ENCODE measurements around the gene SEM1.
"Not testable (repeated sequence)": the region's sequence is repeated elsewhere in the genome, so short reads cannot be mapped to it uniquely, and the experiment has no call there.

SEM1 gene

GRCh38 chr7:96707901-96708774 lies 1.5 kb downstream of the SEM1 start:
- DNase-seq (ENCODE audit: low read depth in 1 of 2, low spot score in 1 of 2) = no peak

GRCh38 chr7:96701258-96701657 lies 8.4 kb downstream of the SEM1 start:
- no peak for DNase-seq (ENCODE audit: low read depth in 1 of 2, low spot score in 1 of 2)

- no peak for DNase-seq (ENCODE audit: low read depth in 1 of 2, low spot score in 1 of 2)
Observed at GRCh38 chr7:96700516-96700915, 9.1 kb downstream of the SEM1 start.

GRCh38 chr7:96699219-96699871 lies 10.3 kb downstream of the SEM1 start:
- DNase-seq (ENCODE audit: low read depth in 1 of 2, low spot score in 1 of 2) = no peak

- not testable (repeated sequence) for DNase-seq (ENCODE audit: low read depth in 1 of 2, low spot score in 1 of 2)
Observed at GRCh38 chr7:96698449-96698848, 11.2 kb downstream of the SEM1 start.

GRCh38 chr7:96697822-96698221 lies 11.8 kb downstream of the SEM1 start:
- no peak for DNase-seq (ENCODE audit: low read depth in 1 of 2, low spot score in 1 of 2)

- no peak for DNase-seq (ENCODE audit: low read depth in 1 of 2, low spot score in 1 of 2)
Observed at GRCh38 chr7:96695581-96695980, 14.1 kb downstream of the SEM1 start.

GRCh38 chr7:96694082-96694481 lies 15.6 kb downstream of the SEM1 start:
- DNase-seq (ENCODE audit: low read depth in 1 of 2, low spot score in 1 of 2) = no peak

- DNase-seq (ENCODE audit: low read depth in 1 of 2, low spot score in 1 of 2) = no peak
Observed at GRCh38 chr7:96691702-96692101, 17.9 kb downstream of the SEM1 start.

- no peak for DNase-seq (ENCODE audit: low read depth in 1 of 2, low spot score in 1 of 2)
Observed at GRCh38 chr7:96689414-96689813, 20.2 kb downstream of the SEM1 start.

GRCh38 chr7:96686305-96686704 lies 23.3 kb downstream of the SEM1 start:
- DNase-seq (ENCODE audit: low read depth in 1 of 2, low spot score in 1 of 2) = no peak

GRCh38 chr7:96685755-96686154 lies 23.9 kb downstream of the SEM1 start:
- DNase-seq (ENCODE audit: low read depth in 1 of 2, low spot score in 1 of 2) = no peak

GRCh38 chr7:96685353-96685752 lies 24.3 kb downstream of the SEM1 start:
- no peak for DNase-seq (ENCODE audit: low read depth in 1 of 2, low spot score in 1 of 2)

- no peak for DNase-seq (ENCODE audit: low read depth in 1 of 2, low spot score in 1 of 2)
Observed at GRCh38 chr7:96679886-96680285, 29.8 kb downstream of the SEM1 start.

- DNase-seq (ENCODE audit: low read depth in 1 of 2, low spot score in 1 of 2) = no peak
Observed at GRCh38 chr7:96676919-96677318, 32.7 kb downstream of the SEM1 start.

GRCh38 chr7:96675548-96675947 lies 34.1 kb downstream of the SEM1 start:
- no peak for DNase-seq (ENCODE audit: low read depth in 1 of 2, low spot score in 1 of 2)

GRCh38 chr7:96674565-96674964 lies 35.1 kb downstream of the SEM1 start:
- DNase-seq (ENCODE audit: low read depth in 1 of 2, low spot score in 1 of 2) = no peak

- no peak for DNase-seq (ENCODE audit: low read depth in 1 of 2, low spot score in 1 of 2)
Observed at GRCh38 chr7:96671854-96672253, 37.8 kb downstream of the SEM1 start.

- no peak for DNase-seq (ENCODE audit: low read depth in 1 of 2, low spot score in 1 of 2)
Observed at GRCh38 chr7:96670338-96671289, 39.0 kb downstream of the SEM1 start.

- no peak for DNase-seq (ENCODE audit: low read depth in 1 of 2, low spot score in 1 of 2)
Observed at GRCh38 chr7:96669812-96670211, 39.8 kb downstream of the SEM1 start.

GRCh38 chr7:96667026-96667425 lies 42.6 kb downstream of the SEM1 start:
- DNase-seq (ENCODE audit: low read depth in 1 of 2, low spot score in 1 of 2) = no peak

Measured in stimulated activated CD4-positive, alpha-beta T cell treated with anti-CD3 and anti-CD28 coated beads, Interleukin-15, amount 100 ng/mL, for 1 hour (primary cell).